Upper lobe of right lung (tissue), 1 donor: ENCODE data around the gene MAOA. TPM values are rescaled to one million over a fixed set of nuclear protein-coding genes. Genes with fewer than 3 reads are reported as not detected.
"Not testable (repeated sequence)": the region's sequence is repeated elsewhere in the genome, so short reads cannot be mapped to it uniquely, and the experiment has no call there.

ENCODE experiments used
- ATAC-seq: fragments of 200-7000 bp; cut with Tn5 transposase; one replicate; pipeline ENCODE4 v1.9.1; 2020; ENCODE audit warnings: mild to moderate bottlenecking, moderate library complexity
- DNase-seq: peaks from one replicate; pipeline ENCODE4 v3.0.0-alpha.2; 2020
- H3K27ac ChIP-seq: fragments of 200-600 bp; one replicate; pipeline ENCODE4 v1.8.0; 2022
- H3K27me3 ChIP-seq: fragments of 200-600 bp; one replicate; pipeline ENCODE4 v1.8.0; 2022; ENCODE audit warnings: mild to moderate bottlenecking
- H3K36me3 ChIP-seq: fragments of 200-600 bp; one replicate; pipeline ENCODE4 v1.8.0; 2022
- H3K4me1 ChIP-seq: fragments of 200-600 bp; one replicate; pipeline ENCODE4 v1.8.0; 2022
- H3K4me3 ChIP-seq: fragments of 200-600 bp; one replicate; pipeline ENCODE4 v1.8.0; 2022; ENCODE audit warnings: mild to moderate bottlenecking
- H3K9me3 ChIP-seq: fragments of 200-600 bp; one replicate; pipeline ENCODE4 v1.8.0; 2022
- intact Hi-C: fragments of 100-400 bp; cut with DNase I; formaldehyde crosslinking; loops from one replicate; pipeline ENCODE4 v1.11.0; 2022
- long read RNA-seq: library from polyadenylated mRNA; unstranded; transcript quantifications from one replicate; pipeline ENCODE4 v2.0.0, GENCODE V29; 2021
- total RNA-seq: library from RNA; stranded (reverse); fragmentation: NEBNext Ultra II Directional; extraction: Animal tissue kit (Norgen Biotek cat#: 25700); gene quantifications from one replicate; pipeline ENCODE4 v1.2.1, GENCODE V29; 2021
- TF ChIP-seq, protein P1 (sequence below): fragments of 200-600 bp; IDR thresholded peaks from one replicate; pipeline ENCODE4 v1.8.0; 2022; ENCODE audit warnings: antibody characterized with exemption
- donor health status: DM: no; HTN: yes; CAD: no; lungs with severe emphysema.

MAOA gene
- total RNA-seq = 176 TPM
- long read RNA-seq, full-length matches to known transcripts = 292 of 336 reads
- long read RNA-seq, partial matches to known transcripts = 28 of 336 reads
- long read RNA-seq, other reads (novel, unspliced or antisense) = 16 of 336 reads

DNA sequence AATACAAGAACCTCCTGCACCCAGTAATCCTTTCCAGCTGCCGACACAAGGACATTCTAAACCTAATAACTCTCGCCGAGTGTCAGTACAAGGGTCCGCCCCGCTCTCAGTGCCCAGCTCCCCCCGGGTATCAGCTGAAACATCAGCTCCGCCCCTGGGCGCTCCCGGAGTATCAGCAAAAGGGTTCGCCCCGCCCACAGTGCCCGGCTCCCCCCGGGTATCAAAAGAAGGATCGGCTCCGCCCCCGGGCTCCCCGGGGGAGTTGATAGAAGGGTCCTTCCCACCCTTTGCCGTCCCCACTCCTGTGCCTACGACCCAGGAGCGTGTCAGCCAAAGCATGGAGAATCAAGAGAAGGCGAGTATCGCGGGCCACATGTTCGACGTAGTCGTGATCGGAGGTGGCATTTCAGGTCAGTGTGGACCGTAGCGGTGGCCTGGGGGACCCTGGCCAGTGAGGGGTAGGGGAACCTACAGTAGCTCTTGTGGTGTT lies at the start of gene MAOA:
MAOA (plus strand) TSS at position 295 of the 490 bp plus-strand sequence; CDS start at position 338, 43 bp downstream.
- H3K9me3 ChIP-seq = no peaks in the 10 kb centered on the region
- no peaks in the 10 kb centered on the region for H3K36me3 ChIP-seq
- H3K4me1 ChIP-seq = no peaks in the 10 kb centered on the region
- intact Hi-C loops = no loop called here
- H3K27me3 ChIP-seq = no peaks in the 10 kb centered on the region
- peak within 1 kb of the TSS; percentile 65 for H3K4me3 ChIP-seq
- TF ChIP-seq, protein P1, sequence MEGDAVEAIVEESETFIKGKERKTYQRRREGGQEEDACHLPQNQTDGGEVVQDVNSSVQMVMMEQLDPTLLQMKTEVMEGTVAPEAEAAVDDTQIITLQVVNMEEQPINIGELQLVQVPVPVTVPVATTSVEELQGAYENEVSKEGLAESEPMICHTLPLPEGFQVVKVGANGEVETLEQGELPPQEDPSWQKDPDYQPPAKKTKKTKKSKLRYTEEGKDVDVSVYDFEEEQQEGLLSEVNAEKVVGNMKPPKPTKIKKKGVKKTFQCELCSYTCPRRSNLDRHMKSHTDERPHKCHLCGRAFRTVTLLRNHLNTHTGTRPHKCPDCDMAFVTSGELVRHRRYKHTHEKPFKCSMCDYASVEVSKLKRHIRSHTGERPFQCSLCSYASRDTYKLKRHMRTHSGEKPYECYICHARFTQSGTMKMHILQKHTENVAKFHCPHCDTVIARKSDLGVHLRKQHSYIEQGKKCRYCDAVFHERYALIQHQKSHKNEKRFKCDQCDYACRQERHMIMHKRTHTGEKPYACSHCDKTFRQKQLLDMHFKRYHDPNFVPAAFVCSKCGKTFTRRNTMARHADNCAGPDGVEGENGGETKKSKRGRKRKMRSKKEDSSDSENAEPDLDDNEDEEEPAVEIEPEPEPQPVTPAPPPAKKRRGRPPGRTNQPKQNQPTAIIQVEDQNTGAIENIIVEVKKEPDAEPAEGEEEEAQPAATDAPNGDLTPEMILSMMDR = no peak
- ATAC-seq = peak; percentile 77
- DNase-seq = peak; percentile 92
- peak within 1 kb of the TSS; percentile 89 for H3K27ac ChIP-seq

DNA sequence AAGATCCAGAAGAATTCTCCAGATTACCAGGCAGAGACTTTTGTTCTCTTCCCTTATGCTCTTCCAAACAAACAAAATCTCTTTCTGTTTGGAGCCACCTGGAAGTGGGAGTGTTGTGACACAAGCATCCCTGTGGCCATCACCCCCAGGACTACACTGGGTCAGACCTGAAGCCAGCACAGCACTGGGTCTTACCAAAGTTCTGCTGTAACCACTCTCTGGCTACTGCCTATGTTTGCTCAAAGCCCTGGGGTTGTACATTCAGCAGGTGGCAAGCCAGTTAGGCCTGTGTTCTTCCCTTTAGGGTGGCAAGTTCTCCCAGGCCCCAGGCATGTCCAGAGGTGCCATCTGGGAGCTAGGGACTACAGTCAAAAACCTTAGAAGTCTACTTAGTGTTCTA lies 43.7 kb upstream of the MAOA start:
- H3K4me3 ChIP-seq = no peak overlapping the region
- TF ChIP-seq, protein P1 = no peak
- H3K27ac ChIP-seq = no peak overlapping the region
- no peaks in the 10 kb centered on the region for H3K36me3 ChIP-seq
- H3K9me3 ChIP-seq = no peaks in the 10 kb centered on the region
- intact Hi-C loops = no loop called here
- no peaks in the 10 kb centered on the region for H3K4me1 ChIP-seq
- DNase-seq (no peak), ATAC-seq (no peak)
- H3K27me3 ChIP-seq = no peaks in the 10 kb centered on the region

DNA sequence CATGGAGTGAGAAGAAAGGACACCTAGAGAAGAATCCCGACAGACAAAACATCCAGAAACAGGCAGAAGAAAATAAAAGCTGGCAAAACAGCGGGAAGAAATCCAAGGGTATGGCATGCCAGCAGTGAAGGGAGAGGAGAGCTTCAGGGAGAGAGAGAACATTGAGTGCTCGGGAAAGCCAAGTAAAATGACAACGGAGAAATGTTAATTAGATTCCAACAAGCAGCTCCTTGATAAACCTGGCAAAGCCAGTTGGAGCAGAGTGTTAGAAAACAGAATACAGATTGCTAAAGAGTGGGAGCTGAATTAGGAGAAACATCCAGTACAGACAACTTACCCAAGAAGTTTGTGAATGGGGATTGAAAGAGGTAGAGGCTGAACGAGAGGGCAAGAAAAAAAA lies 40.4 kb upstream of the MAOA start:
- H3K27me3 ChIP-seq = no peaks in the 10 kb centered on the region
- TF ChIP-seq, protein P1 = no peak
- no peak for DNase-seq

DNA sequence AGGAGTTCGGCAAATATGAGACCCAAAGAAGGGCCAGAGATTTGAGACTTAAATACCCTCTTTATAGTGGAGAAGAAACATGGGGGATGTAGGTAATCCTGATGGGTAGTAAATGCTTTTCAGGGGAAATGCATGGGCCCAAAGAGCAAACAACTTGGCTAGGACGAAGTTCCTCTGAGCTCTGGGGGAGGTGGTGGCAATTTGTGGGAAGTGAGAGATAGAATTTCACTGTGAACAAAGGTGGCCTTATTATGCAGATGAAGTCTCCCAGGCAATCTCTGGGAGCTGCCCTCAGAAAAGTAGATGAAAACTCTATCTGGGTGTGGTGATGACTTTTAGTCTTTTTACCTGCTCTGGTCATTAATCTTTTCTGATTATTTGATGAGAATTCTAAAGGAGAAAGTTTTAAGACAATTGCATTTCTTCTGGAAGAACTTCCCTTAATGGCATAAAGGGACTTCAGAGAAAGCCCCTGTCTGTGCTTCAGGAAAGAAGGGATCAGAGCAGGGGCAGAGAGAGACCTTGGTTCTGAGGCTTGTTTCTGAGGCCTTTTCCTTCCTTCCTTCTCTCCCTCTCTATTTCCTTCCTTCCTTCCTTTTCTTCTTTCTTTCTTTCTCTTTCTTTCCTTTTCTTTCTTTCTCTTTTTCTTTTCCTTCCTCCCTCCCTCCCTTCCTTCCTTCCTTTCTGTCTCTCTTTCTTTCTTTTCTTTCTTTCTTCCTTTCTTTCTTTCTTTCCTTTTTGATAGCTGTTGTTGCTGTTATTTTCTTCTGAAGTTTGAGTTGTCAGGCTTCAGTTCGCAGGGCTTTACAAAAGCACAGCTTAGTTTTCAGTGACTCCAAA lies 37.5 kb upstream of the MAOA start:
- Histone ChIP-seq H3K36me3 (no peaks in the 10 kb centered on the region), H3K27ac (no peak overlapping the region), H3K4me3 (no peak overlapping the region), H3K27me3 (no peaks in the 10 kb centered on the region), H3K9me3 (no peaks in the 10 kb centered on the region), H3K4me1 (no peaks in the 10 kb centered on the region)
- no peak for DNase-seq
- no peak for ATAC-seq
- TF ChIP-seq, protein P1 = no peak
- intact Hi-C loops = no loop called here

More for the DNA sequence above, 40.4 kb upstream of the MAOA start:
- no peak for ATAC-seq
- Histone ChIP-seq H3K4me1 (no peaks in the 10 kb centered on the region), H3K27ac (no peak overlapping the region), H3K9me3 (no peaks in the 10 kb centered on the region), H3K4me3 (no peak overlapping the region), H3K36me3 (no peaks in the 10 kb centered on the region)
- intact Hi-C loops = no loop called here

DNA sequence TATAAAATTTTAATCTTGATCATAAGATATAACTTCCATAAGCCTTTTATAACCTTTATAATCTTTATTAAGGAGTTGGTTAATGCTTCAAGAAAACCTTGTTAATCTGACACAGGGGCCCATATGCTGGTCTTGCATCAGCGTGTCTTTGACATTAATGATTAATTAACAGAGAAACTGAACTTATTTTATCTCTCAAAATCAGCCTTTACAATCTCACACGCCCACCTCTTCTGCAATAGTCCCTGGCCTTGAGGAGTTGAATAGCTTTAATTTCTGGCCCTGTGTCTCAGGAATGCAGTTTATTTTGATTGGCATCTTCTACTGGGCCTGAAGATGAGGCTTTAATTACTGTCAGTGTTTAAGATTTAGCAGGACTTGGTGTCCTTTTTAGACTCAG lies 36.2 kb upstream of the MAOA start:
- ATAC-seq, H3K4me3 ChIP-seq, intact Hi-C loops, H3K27ac ChIP-seq, H3K9me3 ChIP-seq, H3K27me3 ChIP-seq, H3K36me3 ChIP-seq, DNase-seq, H3K4me1 ChIP-seq: not testable (repeated sequence)

DNA sequence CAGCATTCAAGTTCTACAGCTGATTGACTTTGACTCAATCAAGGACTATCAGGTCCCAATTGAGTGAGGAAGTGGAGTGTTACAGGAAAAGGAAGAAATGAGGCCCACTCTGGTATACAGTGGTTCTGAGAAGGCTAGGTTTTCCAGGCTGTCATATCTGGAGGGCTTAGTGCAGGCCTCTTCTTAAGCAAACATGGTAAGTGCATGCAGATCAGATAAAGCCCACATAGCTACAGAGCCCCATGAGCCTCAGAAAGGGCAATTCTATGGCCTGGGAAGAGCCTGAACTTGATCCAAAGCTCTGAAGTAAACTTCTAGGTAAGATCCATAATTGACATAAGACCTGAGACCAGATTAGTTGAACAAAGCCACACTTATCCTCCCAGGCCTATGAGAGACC lies 29.0 kb upstream of the MAOA start:
- H3K4me1 ChIP-seq = no peaks in the 10 kb centered on the region

More for the DNA sequence above, 29.0 kb upstream of the MAOA start:
- DNase-seq (no peak), ATAC-seq (no peak)
- no peaks in the 10 kb centered on the region for H3K9me3 ChIP-seq
- no peaks in the 10 kb centered on the region for H3K36me3 ChIP-seq
- no peaks in the 10 kb centered on the region for H3K27me3 ChIP-seq
- intact Hi-C loops = no loop called here
- TF ChIP-seq, protein P1 = no peak
- no peak overlapping the region for H3K27ac ChIP-seq
- no peak overlapping the region for H3K4me3 ChIP-seq
